ENCODE results near the gene NPRL2. TPM values are rescaled to one million over a fixed set of nuclear protein-coding genes. Genes with fewer than 3 reads are reported as not detected.

NPRL2 gene
- 10 to 100 TPM; 10.6 to 17.4 TPM for total RNA-seq
- long read RNA-seq, donor 1, partial matches to known transcripts: 2 of 17 reads
- long read RNA-seq, donor 1, other reads (novel, unspliced or antisense): 10 of 17 reads
- long read RNA-seq, donor 2, transcript NPRL2-201 (11 exons, 1,700 nt): major isoform, 42 of 81 reads
- long read RNA-seq, donor 2, partial matches to known transcripts: 1 of 81 reads
- long read RNA-seq, donor 2, other reads (novel, unspliced or antisense): 37 of 81 reads

GRCh38 chr3:50350527-50351322 is at the start of gene NPRL2, which contains the start of gene CYB561D2:
Gene NPRL2, minus strand, starts transcription at chr3:50350775. Its CDS starts 123 bp downstream, at chr3:50350652.
Gene CYB561D2, plus strand, starts transcription at chr3:50350862. Its CDS starts 572 bp downstream, at chr3:50351434.
- intact Hi-C loops (cut with DNase I): no loop called here

GRCh38 chr3:50396502-50396901 is 45.9 kb upstream of the NPRL2 start:
- intact Hi-C loops (cut with DNase I): no loop called here
- DNase-seq (ENCODE audit: low spot score): no peak

More at GRCh38 chr3:50350527-50351322, at the start of gene NPRL2, which contains the start of gene CYB561D2:
- DNase-seq (ENCODE audit: low spot score): peak; percentile 99

- DNase-seq (ENCODE audit: low spot score): no peak
- intact Hi-C loops (cut with DNase I): no loop called here
These were observed 44.7 kb upstream of the NPRL2 start for GRCh38 chr3:50395070-50395860.

- intact Hi-C loops (cut with DNase I): no loop called here
These were observed 42.5 kb upstream of the NPRL2 start for GRCh38 chr3:50393061-50393460.

GRCh38 chr3:50392101-50392715 is 41.6 kb upstream of the NPRL2 start:
- intact Hi-C loops (cut with DNase I): no loop called here

More at GRCh38 chr3:50393061-50393460, 42.5 kb upstream of the NPRL2 start:
- DNase-seq (ENCODE audit: low spot score): no peak

GRCh38 chr3:50390508-50391224 is 40.1 kb upstream of the NPRL2 start:
- DNase-seq (ENCODE audit: low spot score): no peak
- intact Hi-C loops (cut with DNase I): no loop called here

More at GRCh38 chr3:50392101-50392715, 41.6 kb upstream of the NPRL2 start:
- DNase-seq (ENCODE audit: low spot score): no peak

GRCh38 chr3:50389414-50389767 is 38.8 kb upstream of the NPRL2 start:
- intact Hi-C loops (cut with DNase I): no loop called here
- DNase-seq (ENCODE audit: low spot score): no peak

- no peak for DNase-seq (ENCODE audit: low spot score)
- intact Hi-C loops (cut with DNase I): no loop called here
These were observed 38.3 kb upstream of the NPRL2 start for GRCh38 chr3:50388720-50389413.

GRCh38 chr3:50388016-50388719 is 37.6 kb upstream of the NPRL2 start:
- intact Hi-C loops (cut with DNase I): no loop called here
- no peak for DNase-seq (ENCODE audit: low spot score)

- no peak for DNase-seq (ENCODE audit: low spot score)
- intact Hi-C loops (cut with DNase I): no loop called here
These were observed 35.2 kb upstream of the NPRL2 start for GRCh38 chr3:50385754-50386153.

- no peak for DNase-seq (ENCODE audit: low spot score)
- intact Hi-C loops (cut with DNase I): no loop called here
These were observed 33.2 kb upstream of the NPRL2 start for GRCh38 chr3:50383750-50384149.

GRCh38 chr3:50382722-50383121 is 32.1 kb upstream of the NPRL2 start:
- DNase-seq (ENCODE audit: low spot score): no peak
- intact Hi-C loops (cut with DNase I): no loop called here

- DNase-seq (ENCODE audit: low spot score): no peak
- intact Hi-C loops (cut with DNase I): no loop called here
These were observed 30.8 kb upstream of the NPRL2 start for GRCh38 chr3:50381383-50381782.

- no peak for DNase-seq (ENCODE audit: low spot score)
- intact Hi-C loops (cut with DNase I): no loop called here
These were observed 30.0 kb upstream of the NPRL2 start for GRCh38 chr3:50380405-50381085.

- intact Hi-C loops (cut with DNase I): no loop called here
These were observed 28.2 kb upstream of the NPRL2 start for GRCh38 chr3:50378757-50379156.

GRCh38 chr3:50378024-50378423 is 27.4 kb upstream of the NPRL2 start:
- intact Hi-C loops (cut with DNase I): no loop called here
- DNase-seq (ENCODE audit: low spot score): no peak

More at GRCh38 chr3:50378757-50379156, 28.2 kb upstream of the NPRL2 start:
- DNase-seq (ENCODE audit: low spot score): no peak

All from posterior vena cava (tissue), 2 donors.